GM12892 (cell line): ENCODE measurements around the gene CCR2.
"Not testable (repeated sequence)": the region's sequence is repeated elsewhere in the genome, so short reads cannot be mapped to it uniquely, and the experiment has no call there.

Source experiments
- POLR2A ChIP-seq: IDR thresholded peaks from 2 replicates; pipeline ENCODE4 v1.6.1; 2011; ENCODE audit warnings: low read depth, low read length, control low read depth
- POLR2AphosphoS5 ChIP-seq: IDR thresholded peaks from 2 replicates; pipeline ENCODE4 v1.6.1; 2011; ENCODE audit warnings: low read depth, low read length, control low read depth
- TAF1 ChIP-seq: IDR thresholded peaks from 2 replicates; pipeline ENCODE4 v1.6.1; 2011; ENCODE audit warnings: low read depth, mild to moderate bottlenecking, control low read depth, low read length, borderline replicate concordance

GRCh38 chr3:46388847-46389246 is 34.9 kb downstream of the CCR2 start:
- not testable (repeated sequence) for TF ChIP-seq POLR2A, POLR2AphosphoS5, TAF1
